HepG2 (cell line): Measurements from ENCODE around the gene CAMTA1. TPM values are rescaled to one million over a fixed set of nuclear protein-coding genes. Genes with fewer than 3 reads are reported as not detected.

Source experiments
- ATAC-seq: fragments of 200-7000 bp; cut with Tn5 transposase; 3 replicates; pipeline ENCODE4 v1.9.1; 2020; ENCODE audit warnings: mild to moderate bottlenecking, moderate library complexity
- BruUV-seq: library from RNA; stranded (reverse); fragments of 400-500 nt; replicated peaks from 2 replicates; lab custom pipeline; 2021; lab: Mats Ljungman, UMichigan
- CTCF ChIA-PET: fragments of 300-600 bp; formaldehyde crosslinking; extraction: SDS; loops from one replicate; lab custom pipeline; 2021; ENCODE audit warnings: low total read pairs, inconsistent platforms, low intra/inter-chr PET ratio; lab: Yijun Ruan, JAX
- POLR2A ChIA-PET: fragments of 350-600 bp; sonication (Branson Sonifier 250); formaldehyde crosslinking; loops from one replicate; lab custom pipeline; 2020; ENCODE audit warnings: antibody characterized with exemption, inconsistent platforms; lab: Yijun Ruan, JAX
- DNase-seq: peaks from one replicate; pipeline ENCODE4 v3.0.0-alpha.2; 2015; ENCODE audit warnings: low spot score
- FAIRE-seq: peaks from 3 replicates; lab custom pipeline; 2011; peaks lifted over from hg19 to GRCh38; lab: Jason Lieb, UNC
- H2AFZ ChIP-seq: one replicate; pipeline ENCODE4 v1.6.1; 2011; ENCODE audit warnings: low read length, inconsistent platforms
- H3K27ac ChIP-seq: fragments of 300-600 bp; 3 replicates; pipeline ENCODE4 v1.8.0; 2011; ENCODE audit warnings: mixed run types, mild to moderate bottlenecking, mixed read lengths, low read length, inconsistent platforms; ENCODE audit not compliant: insufficient read depth; ENCODE audit errors: extremely low read length
- H3K27me3 ChIP-seq, 2 experiments: fragments of 200-600 bp in 1 of 2; 2 replicates in 1 of 2; 3 replicates in 1 of 2; pipeline versions ENCODE4 v1.6.0 to v1.8.0; 2011; ENCODE audit warnings: low read length in 2 of 2, mild to moderate bottlenecking in 2 of 2, moderate library complexity in 2 of 2, inconsistent platforms in 1 of 2; ENCODE audit not compliant: insufficient read depth in 2 of 2, control insufficient read depth in 1 of 2
- H3K36me3 ChIP-seq, 2 experiments: fragments of 200-600 bp in 1 of 2; replicated peaks in 1 of 2; 2 replicates in 1 of 2; 3 replicates in 1 of 2; pipeline versions ENCODE4 v1.5.1 to v1.8.0; 2011; ENCODE audit warnings: low read length in 2 of 2, inconsistent platforms in 1 of 2; ENCODE audit not compliant: insufficient read depth in 2 of 2, control insufficient read depth in 1 of 2
- H3K4me1 ChIP-seq: 2 replicates; pipeline ENCODE4 v1.5.1; 2012; ENCODE audit warnings: low read length, inconsistent platforms; ENCODE audit not compliant: insufficient read depth
- H3K4me2 ChIP-seq: 2 replicates; pipeline ENCODE4 v1.6.0; 2011; ENCODE audit warnings: low read depth, low read length, inconsistent platforms
- H3K4me3 ChIP-seq, 3 experiments: fragments of 200-600 bp in 1 of 3; sonication (generic), shearing (Covaris generic) in 1 of 3; replicated peaks in 1 of 3; 2 replicates each; pipeline ENCODE4 v1.5.1; 2011 to 2016; ENCODE audit warnings: low read length in 3 of 3, inconsistent platforms in 2 of 3, low read depth in 2 of 3, mild to moderate bottlenecking in 2 of 3, control low read depth in 1 of 3, mixed read lengths in 1 of 3; ENCODE audit not compliant: insufficient read depth in 1 of 3
- H3K79me2 ChIP-seq: one replicate; pipeline ENCODE4 v1.6.1; 2011; ENCODE audit warnings: low read length, inconsistent platforms; ENCODE audit not compliant: insufficient read depth
- H3K9ac ChIP-seq: 2 replicates; pipeline ENCODE4 v1.6.0; 2011; ENCODE audit warnings: mild to moderate bottlenecking, low read depth, low read length, inconsistent platforms; ENCODE audit not compliant: insufficient read depth
- H3K9me3 ChIP-seq: 2 replicates; pipeline ENCODE4 v1.5.1; 2012; ENCODE audit warnings: mild to moderate bottlenecking, low read length
- H4K20me1 ChIP-seq: 2 replicates; pipeline ENCODE4 v1.6.0; 2011; ENCODE audit warnings: inconsistent platforms, mild to moderate bottlenecking, low read length, moderate library complexity; ENCODE audit not compliant: insufficient read depth
- AGO1 ChIP-seq: fragments of 200-400 bp; formaldehyde crosslinking; IDR thresholded peaks from 2 replicates; pipeline ENCODE4 v1.6.1; 2017; ENCODE audit warnings: mild to moderate bottlenecking, low read depth, low read length, moderate library complexity; ENCODE audit not compliant: poor library complexity, severe bottlenecking
- CBX2 ChIP-seq, 2 experiments: fragments of 200-600 bp in 1 of 2; sonication (generic); formaldehyde crosslinking in 1 of 2; IDR thresholded peaks; 2 replicates each; pipeline versions ENCODE4 v1.7.0 to v1.8.1; 2018 to 2022; ENCODE audit warnings: low read depth in 2 of 2, low read length in 1 of 2, mild to moderate bottlenecking in 1 of 2, missing genetic modification reagents in 1 of 2
- KLF11 ChIP-seq: IDR thresholded peaks from 2 replicates; pipeline ENCODE4 v1.6.1; 2016; ENCODE audit warnings: missing compliant biosample characterization
- MAFG ChIP-seq: sonication (generic); formaldehyde crosslinking; IDR thresholded peaks from 2 replicates; pipeline ENCODE4 v1.5.1; 2020; ENCODE audit warnings: mild to moderate bottlenecking, missing genetic modification reagents
- MED1 ChIP-seq: sonication (generic); formaldehyde crosslinking; IDR thresholded peaks from 2 replicates; pipeline ENCODE4 v1.4.0; 2020; ENCODE audit warnings: missing genetic modification reagents
- MTA1 ChIP-seq: sonication (generic); formaldehyde crosslinking; IDR thresholded peaks from 2 replicates; pipeline ENCODE4 v1.4.0; 2020; ENCODE audit warnings: missing genetic modification reagents, mild to moderate bottlenecking, borderline replicate concordance
- NFE2L1 ChIP-seq: sonication (generic); formaldehyde crosslinking; IDR thresholded peaks from 2 replicates; pipeline ENCODE4 v1.4.0; 2020; ENCODE audit warnings: missing genetic modification reagents, mild to moderate bottlenecking, borderline replicate concordance
- ZMYM4 ChIP-seq: sonication (generic); formaldehyde crosslinking; IDR thresholded peaks from 2 replicates; pipeline ENCODE4 v1.8.1; 2023; ENCODE audit warnings: mild to moderate bottlenecking, missing genetic modification reagents
- ZNF337 ChIP-seq: sonication (generic); formaldehyde crosslinking; IDR thresholded peaks from 2 replicates; pipeline ENCODE4 v1.5.1; 2020; ENCODE audit warnings: missing genetic modification reagents, low read depth, mild to moderate bottlenecking, borderline replicate concordance
- ZNF34 ChIP-seq: sonication (generic); formaldehyde crosslinking; IDR thresholded peaks from 2 replicates; pipeline ENCODE4 v1.4.0; 2020; ENCODE audit warnings: mild to moderate bottlenecking, missing genetic modification reagents, borderline replicate concordance
- ZNF570 ChIP-seq: sonication (generic); formaldehyde crosslinking; IDR thresholded peaks from 2 replicates; pipeline ENCODE4 v1.4.0; 2020; ENCODE audit warnings: mild to moderate bottlenecking, missing genetic modification reagents, borderline replicate concordance
- ZNF766 ChIP-seq: sonication (generic); formaldehyde crosslinking; IDR thresholded peaks from 2 replicates; pipeline ENCODE4 v1.5.0; 2020; ENCODE audit warnings: missing genetic modification reagents, borderline replicate concordance
- ZSCAN20 ChIP-seq: sonication (generic); formaldehyde crosslinking; IDR thresholded peaks from 2 replicates; pipeline ENCODE4 v1.4.0; 2020; ENCODE audit warnings: missing genetic modification reagents, mild to moderate bottlenecking, borderline replicate concordance
- WGBS: methylation state at CpG from one replicate; pipeline ENCODE4 v1.1.6; 2017; ENCODE audit warnings: low lambda C conversion rate; 5-methylcytosine and 5-hydroxymethylcytosine counted together
- in situ Hi-C: cut with HindIII; loops from 2 replicates; pipeline ENCODE4 v1.10.0; 2017; ENCODE audit warnings: low pct_unique_long_range_greater_than_20kb; ENCODE audit not compliant: extremely low pct_ligation_motif_present
- intact Hi-C: fragments of 100-400 bp; cut with micrococcal nuclease; formaldehyde crosslinking; loops from one replicate; pipeline ENCODE4 v1.10.0; 2022; ENCODE audit not compliant: unreplicated experiment
- polyA plus RNA-seq, 8 experiments: library from polyadenylated mRNA; depleted of rRNA in 3 of 8; stranded (reverse) in 7 of 8; unstranded in 1 of 8; fragments of >200 nt; fragmentation: Illumina TruSeq in 4 of 8; extraction: Trizol in 4 of 8; gene quantifications; 2 replicates each; pipeline versions ENCODE4 v1.2.1 to v1.2.3, GENCODE V29; 2011 to 2016; ENCODE audit warnings: low read depth in 4 of 8, missing spikeins in 1 of 8, mixed read lengths in 1 of 8; ENCODE audit not compliant: insufficient read depth in 1 of 8
- total RNA-seq, 5 experiments: library from RNA; depleted of rRNA; stranded (reverse); fragments of >200 nt; fragmentation: Illumina TruSeq; extraction: Trizol; gene quantifications; 2 replicates each; pipeline ENCODE4 v1.2.3, GENCODE V29; 2016; ENCODE audit warnings: low read depth in 1 of 5
- TF ChIP-seq, protein P1 (sequence below): sonication (generic); formaldehyde crosslinking; conservative IDR thresholded peaks from 2 replicates; pipeline ENCODE4 v1.4.0; 2020; ENCODE audit warnings: missing genetic modification reagents
- TF ChIP-seq, protein P2 (sequence below): sonication (generic); formaldehyde crosslinking; IDR thresholded peaks from 2 replicates; pipeline ENCODE4 v1.4.0; 2020; ENCODE audit warnings: mild to moderate bottlenecking, missing genetic modification reagents
- TF ChIP-seq, protein P3 (sequence below): sonication (generic); formaldehyde crosslinking; IDR thresholded peaks from 2 replicates; pipeline ENCODE4 v1.8.0; 2022; ENCODE audit warnings: mild to moderate bottlenecking, missing genetic modification reagents, borderline replicate concordance

CAMTA1 gene
- total and polyA plus RNA-seq, 2 of the 13 experiments (the other 11 are each of a cell fraction or from before 2014, with no cell fraction given), result 25.0 to 36.4 TPM

DNA sequence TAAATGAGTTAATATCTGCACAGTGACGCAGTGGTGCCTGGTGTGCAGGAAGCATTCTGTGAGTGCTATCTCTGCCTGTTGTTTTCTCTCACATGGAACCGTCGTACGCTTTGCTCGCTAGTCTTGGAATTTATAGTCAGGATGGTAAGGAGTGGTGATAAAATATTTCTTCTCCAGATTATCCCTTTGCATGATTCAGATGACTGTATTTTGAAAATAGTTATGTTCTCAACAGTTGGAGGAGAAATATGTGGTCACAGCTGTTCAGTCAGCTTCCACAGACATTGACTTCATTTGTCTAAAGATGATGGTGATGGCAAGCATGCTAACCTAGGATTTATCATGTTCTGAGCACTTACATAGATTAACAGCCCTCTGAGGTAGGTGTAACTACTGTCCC is 944.5 kb downstream of the CAMTA1 start:
- Histone ChIP-seq H2AFZ (no peak overlapping the region), H3K27me3 (no peaks in the 10 kb centered on the region), H3K27ac (no peak overlapping the region), H3K4me3 (no peak overlapping the region)
- BruUV-seq, result no TSS peak
- no peak for TF ChIP-seq ZNF337 (CRISPR knock-in tag)
- TF ChIP-seq, protein P1, sequence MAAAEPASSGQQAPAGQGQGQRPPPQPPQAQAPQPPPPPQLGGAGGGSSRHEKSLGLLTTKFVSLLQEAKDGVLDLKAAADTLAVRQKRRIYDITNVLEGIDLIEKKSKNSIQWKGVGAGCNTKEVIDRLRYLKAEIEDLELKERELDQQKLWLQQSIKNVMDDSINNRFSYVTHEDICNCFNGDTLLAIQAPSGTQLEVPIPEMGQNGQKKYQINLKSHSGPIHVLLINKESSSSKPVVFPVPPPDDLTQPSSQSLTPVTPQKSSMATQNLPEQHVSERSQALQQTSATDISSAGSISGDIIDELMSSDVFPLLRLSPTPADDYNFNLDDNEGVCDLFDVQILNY (CRISPR knock-in tag), result no peak
- TF ChIP-seq, all 625 proteins: peak for 0
- POLR2A ChIA-PET, result no interaction called here
- in situ Hi-C loops, result no loop called here
- intact Hi-C loops, result no loop called here
- ATAC-seq (no peak), FAIRE-seq (no peak), DNase-seq (no peak)
- Histone ChIP-seq H3K9ac (no peak overlapping the region), H3K4me2 (no peak overlapping the region), H3K36me3 (0 out of 5 replicates have a peak, but pooled peaks cover 0 to 8% of the 10 kb centered on the region in 2 experiments), H3K9me3 (no peaks in the 10 kb centered on the region), H4K20me1 (no peaks in the 10 kb centered on the region), H3K4me1 (no peaks in the 10 kb centered on the region), H3K79me2 (no peaks in the 10 kb centered on the region)
- CTCF ChIA-PET, result no interaction called here
- WGBS, result 96% methylated on average over 5 of the region's 5 CpGs

DNA sequence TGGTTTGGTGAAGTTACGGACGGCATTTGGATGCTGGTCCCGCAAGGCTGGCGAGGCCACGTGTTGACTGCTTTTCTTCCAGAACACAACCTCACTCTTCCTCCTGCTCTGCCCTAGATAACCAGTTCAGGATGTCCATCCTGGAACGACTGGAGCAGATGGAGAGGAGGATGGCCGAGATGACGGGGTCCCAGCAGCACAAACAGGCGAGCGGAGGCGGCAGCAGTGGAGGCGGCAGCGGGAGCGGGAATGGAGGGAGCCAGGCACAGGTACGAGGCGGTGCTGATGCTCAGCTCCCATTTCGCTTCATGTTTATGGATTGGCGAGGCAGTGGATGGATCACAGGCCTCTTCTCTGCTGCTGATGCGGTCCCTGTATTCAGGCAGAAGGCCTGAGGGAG is 947.1 kb downstream of the CAMTA1 start:
- H3K27me3 ChIP-seq, result no peaks in the 10 kb centered on the region
- H3K27ac ChIP-seq, result no peak overlapping the region
- intact Hi-C loops (no loop called here), in situ Hi-C loops (no loop called here)
- no peaks in the 10 kb centered on the region for H3K4me1 ChIP-seq
- H3K79me2 ChIP-seq, result no peaks in the 10 kb centered on the region
- H2AFZ ChIP-seq, result no peak overlapping the region
- no peaks in the 10 kb centered on the region for H3K9me3 ChIP-seq
- no peak for ATAC-seq
- no peak overlapping the region for H3K4me2 ChIP-seq
- no TSS peak for BruUV-seq
- ChIA-PET CTCF (no interaction called here), POLR2A (no interaction called here)
- no peak overlapping the region for H3K4me3 ChIP-seq
- H3K9ac ChIP-seq, result no peak overlapping the region
- peaks cover 6 to 28% of the 10 kb centered on the region in 2 experiments; a peak in 4 of 5 replicates for H3K36me3 ChIP-seq
- WGBS, result 94% methylated on average over 18 of the region's 19 CpGs
- FAIRE-seq, result no peak
- no peak for DNase-seq
- no peaks in the 10 kb centered on the region for H4K20me1 ChIP-seq
- no peak for TF ChIP-seq KLF11 (CRISPR knock-in tag)
- no peak for TF ChIP-seq CBX2 (IDR thresholded peaks at IDR 0.05; ENCODE audit: low read depth, low read length)
- TF ChIP-seq CBX2 (CRISPR knock-in tag; IDR thresholded peaks at IDR 0.05; ENCODE audit: low read depth), result no peak
- no peak for TF ChIP-seq ZMYM4 (CRISPR knock-in tag)
- TF ChIP-seq, protein P2, sequence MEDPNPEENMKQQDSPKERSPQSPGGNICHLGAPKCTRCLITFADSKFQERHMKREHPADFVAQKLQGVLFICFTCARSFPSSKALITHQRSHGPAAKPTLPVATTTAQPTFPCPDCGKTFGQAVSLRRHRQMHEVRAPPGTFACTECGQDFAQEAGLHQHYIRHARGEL, result no peak
- no peak for TF ChIP-seq ZSCAN20 (CRISPR knock-in tag)
- TF ChIP-seq MTA1 (CRISPR knock-in tag), result no peak
- no peak for TF ChIP-seq NFE2L1 (CRISPR knock-in tag)
- TF ChIP-seq, protein P3, sequence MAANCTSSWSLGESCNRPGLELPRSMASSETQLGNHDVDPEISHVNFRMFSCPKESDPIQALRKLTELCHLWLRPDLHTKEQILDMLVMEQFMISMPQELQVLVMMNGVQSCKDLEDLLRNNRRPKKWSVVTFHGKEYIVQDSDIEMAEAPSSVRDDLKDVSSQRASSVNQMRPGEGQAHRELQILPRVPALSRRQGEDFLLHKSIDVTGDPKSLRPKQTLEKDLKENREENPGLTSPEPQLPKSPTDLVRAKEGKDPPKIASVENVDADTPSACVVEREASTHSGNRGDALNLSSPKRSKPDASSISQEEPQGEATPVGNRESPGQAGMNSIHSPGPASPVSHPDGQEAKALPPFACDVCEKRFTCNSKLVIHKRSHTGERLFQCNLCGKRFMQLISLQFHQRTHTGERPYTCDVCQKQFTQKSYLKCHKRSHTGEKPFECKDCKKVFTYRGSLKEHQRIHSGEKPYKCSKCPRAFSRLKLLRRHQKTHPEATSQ (CRISPR knock-in tag), result no peak
- no peak for TF ChIP-seq MAFG (CRISPR knock-in tag)
- TF ChIP-seq MED1 (CRISPR knock-in tag), result no peak
- TF ChIP-seq AGO1, result no peak
- TF ChIP-seq ZNF570 (CRISPR knock-in tag), result no peak
- no peak for TF ChIP-seq ZNF766 (CRISPR knock-in tag)
- no peak for TF ChIP-seq ZNF34 (CRISPR knock-in tag)
